Neural progenitor cell (in vitro differentiated cells): ENCODE measurements around the gene SPATA19.

Experiments used
- CTCF ChIP-seq: fragments of 200-600 bp; sonication (generic); IDR thresholded peaks from 2 replicates; pipeline ENCODE4 v1.5.1; 2017; ENCODE audit warnings: antibody characterized with exemption, mild to moderate bottlenecking
- EZH2 ChIP-seq: fragments of 200-600 bp; sonication (generic); IDR thresholded peaks from 2 replicates; pipeline ENCODE4 v1.6.1; 2017; ENCODE audit warnings: antibody characterized with exemption, mild to moderate bottlenecking, moderate library complexity

- TF ChIP-seq CTCF (no peak), EZH2 (no peak)
Observed at GRCh38 chr11:133811850-133812685, 33.2 kb downstream of the SPATA19 start.
